NT2/D1 (cell line): ENCODE data around the gene IFNGR2.
"Not testable (repeated sequence)": the region's sequence is repeated elsewhere in the genome, so short reads cannot be mapped to it uniquely, and the experiment has no call there.

Source experiments
- DNase-seq: peaks from one replicate; pipeline ENCODE4 v3.0.0-alpha.2; 2011; ENCODE audit warnings: low read depth, low spot score
- H3K27me3 ChIP-seq: 2 replicates; pipeline ENCODE4 v1.6.0; 2011; ENCODE audit warnings: mild to moderate bottlenecking; ENCODE audit not compliant: insufficient read length, insufficient read depth
- H3K36me3 ChIP-seq: 2 replicates; pipeline ENCODE4 v1.6.1; 2011; ENCODE audit warnings: mild to moderate bottlenecking, low read length, mixed read lengths; ENCODE audit not compliant: insufficient read depth, insufficient read length
- H3K4me1 ChIP-seq: 2 replicates; pipeline ENCODE4 v1.5.1; 2011; ENCODE audit not compliant: insufficient read depth, insufficient read length
- H3K4me3 ChIP-seq: 2 replicates; pipeline ENCODE4 v1.5.1; 2011; ENCODE audit warnings: low read depth; ENCODE audit not compliant: insufficient read length
- H3K9ac ChIP-seq: 2 replicates; pipeline ENCODE4 v1.6.0; 2011; ENCODE audit warnings: low read depth; ENCODE audit not compliant: insufficient read length
- H3K9me3 ChIP-seq: 2 replicates; pipeline ENCODE4 v1.5.1; 2011; ENCODE audit warnings: mild to moderate bottlenecking, low read length; ENCODE audit not compliant: insufficient read depth
- SUZ12 ChIP-seq: IDR thresholded peaks from 2 replicates; pipeline ENCODE4 v1.6.1; 2011; ENCODE audit not compliant: insufficient read length, insufficient read depth; ENCODE audit errors: extremely low read depth
- YY1 ChIP-seq: IDR thresholded peaks from 2 replicates; pipeline ENCODE4 v1.6.1; 2011; ENCODE audit not compliant: insufficient read length, insufficient read depth
- ZNF274 ChIP-seq: IDR thresholded peaks from 2 replicates; pipeline ENCODE4 v1.6.1; 2011; ENCODE audit warnings: mild to moderate bottlenecking, low read depth, low read length

IFNGR2 gene

DNA sequence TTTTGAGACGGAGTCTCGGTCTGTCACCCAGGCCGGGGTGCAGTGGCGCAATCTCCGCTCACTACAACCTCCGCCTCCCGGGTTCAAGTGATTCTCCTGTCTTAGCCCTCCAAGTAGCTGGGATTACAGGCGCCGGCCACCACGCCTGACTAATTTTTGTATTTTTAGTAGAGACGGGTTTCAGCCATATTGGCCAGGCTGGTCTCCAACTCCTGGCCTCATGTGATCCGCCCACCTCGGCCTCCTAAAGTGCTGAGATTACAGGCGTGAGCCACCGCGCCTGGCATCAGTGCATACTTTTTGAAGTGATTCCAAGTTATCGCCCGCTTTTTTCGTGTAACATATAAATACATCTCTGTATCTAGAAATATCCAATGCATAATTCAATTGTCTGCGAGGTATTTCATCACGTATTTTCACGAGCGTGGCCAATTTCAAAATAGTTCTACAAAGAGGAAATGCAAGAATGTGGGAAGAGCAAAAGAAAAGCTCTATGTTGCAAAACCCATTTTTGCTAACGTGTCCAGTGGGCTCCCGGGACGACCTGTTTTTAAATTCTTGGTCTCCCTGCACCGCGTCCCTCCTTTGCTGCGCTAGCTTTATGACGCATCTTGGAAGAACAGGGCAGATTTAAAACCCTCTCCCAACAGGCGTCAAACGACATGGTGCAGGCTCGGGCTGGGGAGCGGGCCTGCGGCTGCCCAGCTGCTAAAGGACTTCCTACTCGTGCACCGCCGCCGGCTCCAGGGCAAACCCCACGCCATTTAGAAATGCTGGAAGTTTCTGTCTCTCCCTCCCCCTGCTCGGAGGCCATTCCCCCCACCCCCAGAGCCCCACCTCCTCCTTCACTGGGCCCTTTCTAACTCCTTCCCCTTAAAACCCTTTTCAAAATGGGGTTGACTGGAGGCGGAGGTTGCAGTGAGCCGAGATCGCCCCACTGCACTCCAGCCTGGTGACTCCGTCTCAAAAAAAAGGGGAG, 923 bp upstream of the IFNGR2 start:
- H3K4me1 ChIP-seq = peaks cover 9% of the 10 kb centered on the region
- no peaks in the 10 kb centered on the region for H3K9me3 ChIP-seq
- no peak for DNase-seq
- peaks cover 21% of the 10 kb centered on the region for H3K36me3 ChIP-seq
- peak overlapping the region; percentile 91 for H3K4me3 ChIP-seq
- no peaks in the 10 kb centered on the region for H3K27me3 ChIP-seq
- TF ChIP-seq ZNF274 = no peak
- TF ChIP-seq SUZ12 = no peak
- TF ChIP-seq YY1 = no peak
- peak overlapping the region; percentile 73 for H3K9ac ChIP-seq

DNA sequence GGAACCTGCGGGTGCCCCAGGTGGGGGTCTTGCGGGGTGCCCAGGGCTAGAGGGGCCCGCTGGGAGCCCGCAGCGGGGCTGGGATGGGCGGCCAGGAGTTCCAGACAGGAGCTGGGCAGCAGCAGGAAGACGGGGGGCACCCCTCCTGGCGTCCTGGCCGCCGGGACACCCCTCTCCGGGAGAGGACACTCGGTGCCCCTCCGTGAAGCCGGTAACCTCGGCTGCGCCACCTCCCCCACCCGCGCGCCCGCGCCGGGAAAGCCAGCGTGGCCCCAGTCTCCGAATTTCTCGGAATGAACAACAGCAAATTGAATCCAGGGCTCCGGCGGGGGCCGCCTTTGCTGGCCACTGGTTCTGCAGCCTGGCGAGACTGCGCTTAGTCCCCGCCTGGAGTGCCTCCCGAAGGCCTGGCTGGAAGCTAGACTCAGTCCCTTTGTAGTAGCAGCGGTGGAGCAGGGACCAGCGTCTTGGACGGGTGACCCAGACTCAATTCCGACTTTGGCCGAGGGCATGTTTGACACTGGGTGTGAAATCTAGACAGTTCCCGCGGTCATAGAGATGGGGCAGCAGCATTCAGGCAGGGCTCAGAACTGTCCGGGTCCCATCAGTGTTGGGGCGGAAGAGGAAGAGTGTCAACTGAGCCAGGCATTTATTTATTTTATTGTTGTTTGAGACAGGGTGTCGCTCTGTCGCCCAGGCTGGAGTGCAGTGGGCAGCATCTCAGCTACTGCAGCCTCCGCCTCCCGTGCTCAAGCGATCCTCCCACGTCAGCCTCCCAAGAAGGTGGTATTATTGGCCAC, 773 bp downstream of the IFNGR2 start:
- peaks cover 9% of the 10 kb centered on the region for H3K4me1 ChIP-seq
- H3K36me3 ChIP-seq = peaks cover 29% of the 10 kb centered on the region
- peak overlapping the region; percentile 91 for H3K4me3 ChIP-seq
- peak overlapping the region; percentile 96 for H3K9ac ChIP-seq
- DNase-seq = no peak
- TF ChIP-seq YY1 (no peak), ZNF274 (no peak), SUZ12 (no peak)
- H3K27me3 ChIP-seq = no peaks in the 10 kb centered on the region
- H3K9me3 ChIP-seq = no peaks in the 10 kb centered on the region

DNA sequence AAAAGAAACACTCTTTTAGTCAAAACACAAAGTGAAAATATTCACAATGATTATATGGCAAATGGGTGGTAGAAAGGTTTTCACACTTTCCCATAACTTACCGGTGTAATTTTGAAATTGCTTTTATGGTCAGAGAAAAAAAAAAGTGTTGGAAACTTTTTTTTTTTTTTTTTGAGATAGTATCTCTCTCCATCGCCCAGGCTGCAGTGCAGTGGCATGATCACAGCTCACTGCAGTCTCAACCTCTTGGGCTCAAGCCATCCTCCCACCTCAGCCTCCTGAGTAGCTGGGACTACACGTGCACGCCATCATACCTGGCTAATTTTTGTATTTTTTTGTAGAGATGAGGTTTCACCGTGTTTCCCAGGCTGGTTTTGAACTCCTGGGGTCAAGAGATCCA, 3.3 kb downstream of the IFNGR2 start:
- H3K9ac ChIP-seq = no peak overlapping the region
- TF ChIP-seq ZNF274 (no peak), SUZ12 (no peak), YY1 (no peak)
- no peak for DNase-seq

DNA sequence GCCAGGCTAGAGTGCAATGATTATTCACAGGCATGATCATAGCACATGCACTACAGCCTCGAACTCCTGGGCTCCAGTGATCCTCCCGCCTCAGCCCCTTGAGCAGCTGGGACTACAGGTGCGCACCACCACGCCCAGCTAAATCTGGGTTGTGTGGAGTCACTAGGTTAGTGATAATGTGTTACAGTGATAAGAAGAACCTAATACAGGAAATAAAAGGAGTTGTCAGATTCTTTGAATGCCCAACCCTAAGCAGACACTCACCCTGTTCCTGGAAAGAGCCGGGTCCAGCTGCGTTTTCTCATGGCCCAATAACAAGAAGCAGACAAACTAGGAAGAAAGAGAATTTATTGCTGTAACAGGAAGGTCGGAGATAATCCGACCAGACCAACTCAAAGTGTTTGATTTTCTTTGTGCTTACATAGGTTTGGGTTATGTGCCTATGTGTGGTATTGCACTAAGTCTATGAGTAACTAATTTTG, 8.8 kb downstream of the IFNGR2 start:
- H3K36me3 ChIP-seq = peaks cover 65% of the 10 kb centered on the region
- H3K27me3 ChIP-seq = no peaks in the 10 kb centered on the region
- no peak overlapping the region for H3K4me3 ChIP-seq
- H3K9ac ChIP-seq = no peak overlapping the region
- peaks cover 4% of the 10 kb centered on the region for H3K4me1 ChIP-seq
- no peak for DNase-seq
- TF ChIP-seq YY1 (no peak), ZNF274 (no peak), SUZ12 (no peak)
- H3K9me3 ChIP-seq = no peaks in the 10 kb centered on the region

More for the DNA sequence above, 3.3 kb downstream of the IFNGR2 start:
- H3K36me3 ChIP-seq = peaks cover 39% of the 10 kb centered on the region
- H3K4me3 ChIP-seq = no peak overlapping the region
- no peaks in the 10 kb centered on the region for H3K27me3 ChIP-seq
- H3K9me3 ChIP-seq = no peaks in the 10 kb centered on the region
- peaks cover 9% of the 10 kb centered on the region for H3K4me1 ChIP-seq

DNA sequence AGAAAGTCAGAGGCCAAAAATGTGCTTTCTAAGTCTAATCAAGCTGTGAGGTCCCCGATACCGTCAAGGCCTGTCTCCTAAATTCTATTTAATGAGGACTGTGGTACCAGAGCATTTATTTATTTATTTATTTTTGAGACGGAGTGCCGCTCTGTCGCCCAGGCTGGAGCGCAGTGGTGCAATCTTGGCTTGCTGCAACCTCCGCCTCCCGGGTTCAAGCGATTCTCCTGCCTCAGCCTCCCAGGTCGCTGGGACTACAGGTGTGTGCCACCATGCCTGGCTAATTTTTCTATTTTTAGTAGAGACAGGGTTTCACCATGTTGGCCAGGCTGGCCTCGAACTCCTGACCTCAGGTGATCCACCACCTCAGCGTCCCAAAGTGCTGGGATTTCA, 9.2 kb downstream of the IFNGR2 start:
- not testable (repeated sequence) for H3K9ac ChIP-seq, DNase-seq, H3K27me3 ChIP-seq, H3K4me3 ChIP-seq, H3K4me1 ChIP-seq, H3K9me3 ChIP-seq
- peaks cover 64% of the 10 kb centered on the region for H3K36me3 ChIP-seq

DNA sequence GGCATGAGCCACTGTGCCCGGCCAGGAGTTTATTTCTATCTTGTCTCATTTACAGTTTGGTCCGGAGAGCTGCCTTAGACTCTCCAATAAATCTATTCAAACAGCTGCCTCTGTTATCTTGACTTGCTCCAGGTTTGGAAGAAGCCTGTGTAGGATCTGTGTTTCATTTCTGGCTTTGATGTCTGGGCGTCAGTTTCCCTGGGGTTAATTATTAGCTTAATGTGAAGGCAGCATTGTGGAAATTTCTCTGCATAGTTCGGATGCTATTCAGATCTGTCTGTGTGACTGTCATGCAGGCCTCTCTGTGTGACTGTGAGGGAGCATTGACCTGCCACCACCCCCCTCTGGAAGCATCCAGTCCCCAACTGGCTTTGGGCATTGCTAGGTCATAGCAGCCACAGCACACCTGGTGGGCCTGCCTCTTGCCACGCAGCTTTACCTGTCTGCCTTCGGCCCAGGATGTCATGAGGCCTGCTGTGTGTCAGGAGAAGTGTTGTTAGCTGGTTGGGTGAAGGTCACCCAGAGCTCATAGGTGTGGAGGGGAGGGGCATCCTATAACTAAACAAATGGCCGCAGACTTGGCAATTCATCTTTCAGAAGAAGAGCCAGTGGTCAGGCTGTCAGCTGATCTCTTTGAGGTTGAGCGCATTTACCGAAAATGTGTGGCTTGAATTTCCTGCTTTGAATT, 9.8 kb downstream of the IFNGR2 start:
- H3K4me3 ChIP-seq = no peak overlapping the region
- peaks cover 4% of the 10 kb centered on the region for H3K4me1 ChIP-seq
- no peaks in the 10 kb centered on the region for H3K9me3 ChIP-seq
- no peaks in the 10 kb centered on the region for H3K27me3 ChIP-seq
- peaks cover 67% of the 10 kb centered on the region for H3K36me3 ChIP-seq
- H3K9ac ChIP-seq = no peak overlapping the region
- TF ChIP-seq ZNF274 (no peak), YY1 (no peak), SUZ12 (no peak)
- DNase-seq = no peak

DNA sequence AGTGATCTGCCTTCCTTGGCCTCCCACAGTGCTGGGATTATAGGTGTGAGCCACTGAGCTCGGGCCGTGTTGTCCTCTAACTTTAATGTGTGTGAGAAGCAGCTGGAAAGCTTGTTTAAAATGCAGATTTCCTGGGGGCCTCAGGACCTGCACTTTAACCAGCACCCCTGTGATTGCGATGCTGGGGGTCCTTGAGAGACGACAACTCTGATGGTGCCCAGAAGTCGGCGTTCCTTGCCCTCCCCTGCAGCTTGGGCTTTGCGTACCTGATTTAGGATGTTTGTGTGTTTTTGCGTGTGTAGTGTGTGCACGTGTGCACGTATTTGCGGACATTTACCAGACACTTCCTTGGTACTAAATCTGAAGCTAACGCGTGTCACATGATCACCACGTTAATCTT, 10.9 kb downstream of the IFNGR2 start:
- no peak for DNase-seq
- Histone ChIP-seq H3K9ac (no peak overlapping the region), H3K9me3 (no peaks in the 10 kb centered on the region), H3K27me3 (no peaks in the 10 kb centered on the region), H3K36me3 (peaks cover 68% of the 10 kb centered on the region), H3K4me3 (no peak overlapping the region), H3K4me1 (peaks cover 4% of the 10 kb centered on the region)
- TF ChIP-seq ZNF274 = no peak
- TF ChIP-seq YY1 = no peak
- no peak for TF ChIP-seq SUZ12
